BLaER1 treated with 17β-estradiol and CSF1 and Interleukin-3, amounts not matched to agents 10 nM and 100 nM (cell line): ENCODE measurements around the gene ATP5F1D.

Experiments used
- H3K27ac ChIP-seq, 11 experiments: shearing (Covaris generic); formaldehyde crosslinking; 2 replicates each; pipeline ENCODE4 v1.8.1; 2022
- H3K27me3 ChIP-seq, 11 experiments: shearing (Covaris generic); formaldehyde crosslinking; 2 replicates each; pipeline ENCODE4 v1.8.1; 2022
- H3K36me3 ChIP-seq, 11 experiments: shearing (Covaris generic); formaldehyde crosslinking; 2 replicates each; pipeline ENCODE4 v1.8.1; 2022
- H3K4me1 ChIP-seq, 10 experiments: shearing (Covaris generic); formaldehyde crosslinking; 2 replicates each; pipeline ENCODE4 v1.8.1; 2022
- H3K4me2 ChIP-seq, 11 experiments: shearing (Covaris generic); formaldehyde crosslinking; 2 replicates each; pipeline ENCODE4 v1.8.1; 2022
- H3K4me3 ChIP-seq, 10 experiments: shearing (Covaris generic); formaldehyde crosslinking; 2 replicates each; pipeline ENCODE4 v1.8.1; 2022
- H3K9ac ChIP-seq, 11 experiments: shearing (Covaris generic); formaldehyde crosslinking; 2 replicates each; pipeline ENCODE4 v1.8.1; 2022
- H3K9me3 ChIP-seq, 11 experiments: shearing (Covaris generic); formaldehyde crosslinking; replicated peaks in 1 of 11; 2 replicates each; pipeline ENCODE4 v1.8.1; 2022
- H4K20me1 ChIP-seq, 11 experiments: shearing (Covaris generic); formaldehyde crosslinking; 2 replicates each; pipeline ENCODE4 v1.8.1; 2022
- Cebpa-rat ChIP-seq, 11 experiments: shearing (Covaris generic); IDR thresholded peaks; 2 replicates each; pipeline ENCODE4 v1.8.1; 2022

The ATP5F1D gene

GRCh38 chr19:1285737-1286360, 44.3 kb downstream of the ATP5F1D start, which contains the start of gene EFNA2:
TSS of gene EFNA2 (plus strand) at chr19:1285873. CDS start at chr19:1286169, 296 bp downstream.
- peaks cover 0 to 1% (median 0%) of the 10 kb centered on the region in 11 experiments; a peak in 1 of 22 replicates for H3K36me3 ChIP-seq
- H3K4me3 ChIP-seq: peak within 1 kb of the TSS; percentile 47 to 71 (median 62)
- peak within 1 kb of the TSS; percentile 69 to 99 (median 96) for H3K4me2 ChIP-seq
- H3K27ac ChIP-seq: peak within 1 kb of the TSS in 2 of 11 experiments; percentile 4 to 27; a peak in 1 of 22 replicates
- H3K27me3 ChIP-seq: peaks cover 62 to 83% (median 81%) of the 10 kb centered on the region in 11 experiments
- no peaks in the 10 kb centered on the region for H3K9me3 ChIP-seq
- peaks cover 10 to 35% (median 23%) of the 10 kb centered on the region in 10 experiments for H3K4me1 ChIP-seq
- no peak for TF ChIP-seq Cebpa-rat (IDR thresholded peaks at IDR 0.05)
- H4K20me1 ChIP-seq: peaks cover 0 to 81% (median 44%) of the 10 kb centered on the region in 11 experiments; a peak in 18 of 22 replicates
- peak within 1 kb of the TSS; percentile 25 to 77 (median 59); a peak in 19 of 22 replicates for H3K9ac ChIP-seq

GRCh38 chr19:1286487-1287353, 45.2 kb downstream of the ATP5F1D start:
- Histone ChIP-seq H3K9ac (peak overlapping the region; percentile 25 to 77 (median 59); a peak in 18 of 22 replicates), H4K20me1 (peaks cover 0 to 84% (median 52%) of the 10 kb centered on the region in 11 experiments; a peak in 17 of 22 replicates), H3K9me3 (no peaks in the 10 kb centered on the region), H3K27ac (peak overlapping the region in 2 of 11 experiments; percentile 4 to 27; a peak in 1 of 22 replicates), H3K4me2 (peak overlapping the region; percentile 69 to 99 (median 96)), H3K4me3 (peak overlapping the region; percentile 47 to 71 (median 62)), H3K4me1 (peaks cover 10 to 42% (median 32%) of the 10 kb centered on the region in 10 experiments), H3K27me3 (peaks cover 63 to 92% (median 89%) of the 10 kb centered on the region in 11 experiments), H3K36me3 (no peaks in the 10 kb centered on the region)
- no peak for TF ChIP-seq Cebpa-rat (IDR thresholded peaks at IDR 0.05)

- no peaks in the 10 kb centered on the region for H3K9me3 ChIP-seq
- no peak overlapping the region for H3K27ac ChIP-seq
- peak overlapping the region in 3 of 10 experiments; percentile 59 to 69 (median 62); a peak in 6 of 20 replicates for H3K4me3 ChIP-seq
- no peak for TF ChIP-seq Cebpa-rat (IDR thresholded peaks at IDR 0.05)
- H4K20me1 ChIP-seq: peaks cover 0 to 92% (median 55%) of the 10 kb centered on the region in 11 experiments; a peak in 18 of 22 replicates
- peaks cover 72 to 100% (median 98%) of the 10 kb centered on the region in 11 experiments for H3K27me3 ChIP-seq
- H3K4me1 ChIP-seq: peaks cover 10 to 51% (median 40%) of the 10 kb centered on the region in 10 experiments
- H3K9ac ChIP-seq: peak overlapping the region in 3 of 11 experiments; percentile 68 to 77 (median 73); a peak in 2 of 22 replicates
- H3K4me2 ChIP-seq: peak overlapping the region in 9 of 11 experiments; percentile 87 to 99 (median 96); a peak in 15 of 22 replicates
- no peaks in the 10 kb centered on the region for H3K36me3 ChIP-seq
These were observed 46.0 kb downstream of the ATP5F1D start for GRCh38 chr19:1287354-1288225.

- no peaks in the 10 kb centered on the region for H3K36me3 ChIP-seq
- H3K4me2 ChIP-seq: peak overlapping the region in 2 of 11 experiments; percentile 96 to 97; a peak in 4 of 22 replicates
- H3K9me3 ChIP-seq: no peaks in the 10 kb centered on the region
- H3K9ac ChIP-seq: no peak overlapping the region
- H3K27ac ChIP-seq: no peak overlapping the region
- H3K4me1 ChIP-seq: peaks cover 10 to 57% (median 45%) of the 10 kb centered on the region in 10 experiments
- no peak overlapping the region for H3K4me3 ChIP-seq
- TF ChIP-seq Cebpa-rat (IDR thresholded peaks at IDR 0.05): no peak
- H4K20me1 ChIP-seq: peaks cover 0 to 93% (median 58%) of the 10 kb centered on the region in 11 experiments; a peak in 18 of 22 replicates
- H3K27me3 ChIP-seq: peaks cover 73 to 100% (median 98%) of the 10 kb centered on the region in 11 experiments
These were observed 46.7 kb downstream of the ATP5F1D start for GRCh38 chr19:1288226-1288612.

- no peak for TF ChIP-seq Cebpa-rat (IDR thresholded peaks at IDR 0.05)
- Histone ChIP-seq H3K4me2 (no peak overlapping the region), H3K27ac (no peak overlapping the region), H3K27me3 (peaks cover 73 to 100% (median 97%) of the 10 kb centered on the region in 11 experiments), H3K9ac (no peak overlapping the region), H3K9me3 (no peaks in the 10 kb centered on the region), H3K36me3 (no peaks in the 10 kb centered on the region), H3K4me1 (peaks cover 12 to 66% (median 54%) of the 10 kb centered on the region in 10 experiments), H3K4me3 (no peak overlapping the region), H4K20me1 (peaks cover 0 to 93% (median 63%) of the 10 kb centered on the region in 11 experiments; a peak in 18 of 22 replicates)
These were observed 47.5 kb downstream of the ATP5F1D start for GRCh38 chr19:1288833-1289685.

- Histone ChIP-seq H4K20me1 (peaks cover 0 to 93% (median 65%) of the 10 kb centered on the region in 11 experiments; a peak in 18 of 22 replicates), H3K9ac (no peak overlapping the region), H3K4me2 (no peak overlapping the region), H3K4me1 (peaks cover 15 to 72% (median 60%) of the 10 kb centered on the region in 10 experiments), H3K27ac (no peak overlapping the region), H3K4me3 (no peak overlapping the region), H3K9me3 (no peaks in the 10 kb centered on the region), H3K36me3 (no peaks in the 10 kb centered on the region), H3K27me3 (peaks cover 73 to 100% (median 97%) of the 10 kb centered on the region in 11 experiments)
- no peak for TF ChIP-seq Cebpa-rat (IDR thresholded peaks at IDR 0.05)
These were observed 48.1 kb downstream of the ATP5F1D start for GRCh38 chr19:1289686-1290025.

GRCh38 chr19:1290196-1290702, 48.7 kb downstream of the ATP5F1D start:
- Histone ChIP-seq H3K36me3 (no peaks in the 10 kb centered on the region), H3K27me3 (peaks cover 70 to 100% (median 97%) of the 10 kb centered on the region in 11 experiments), H3K4me2 (peak overlapping the region in 5 of 11 experiments; percentile 73 to 89 (median 82); a peak in 5 of 22 replicates)

More at GRCh38 chr19:1290196-1290702, 48.7 kb downstream of the ATP5F1D start:
- no peak overlapping the region for H3K27ac ChIP-seq
- H4K20me1 ChIP-seq: peaks cover 0 to 93% (median 61%) of the 10 kb centered on the region in 11 experiments; a peak in 18 of 22 replicates
- no peak overlapping the region for H3K9ac ChIP-seq
- no peak overlapping the region for H3K4me3 ChIP-seq
- peaks cover 15 to 76% (median 65%) of the 10 kb centered on the region in 10 experiments for H3K4me1 ChIP-seq
- no peak for TF ChIP-seq Cebpa-rat (IDR thresholded peaks at IDR 0.05)
- H3K9me3 ChIP-seq: no peaks in the 10 kb centered on the region
